Peyer's patch (tissue), 4 donors: ENCODE measurements around the gene CPA5. TPM values are rescaled to one million over a fixed set of nuclear protein-coding genes. Genes with fewer than 3 reads are reported as not detected.
A peak's percentile ranks its signal among the peaks of the same experiment; 100 is the strongest.
"Not testable (repeated sequence)": the region's sequence is repeated elsewhere in the genome, so short reads cannot be mapped to it uniquely, and the experiment has no call there.

Experiments used
- DNase-seq, 3 donors: peaks; one replicate each; pipeline ENCODE4 v3.0.0-alpha.2; 2017 to 2019
- H3K27ac ChIP-seq, 4 donors: fragments of 200-600 bp; sonication (generic); one replicate each; pipeline ENCODE4 v1.5.1; 2016 to 2019
- H3K27me3 ChIP-seq, 2 donors: fragments of 200-600 bp; sonication (generic); one replicate each; pipeline ENCODE4 v1.5.1; 2019
- H3K36me3 ChIP-seq, 3 donors: fragments of 200-600 bp; sonication (generic); one replicate each; pipeline ENCODE4 v1.5.1; 2016 to 2019
- H3K4me1 ChIP-seq, 4 donors: fragments of 200-600 bp; sonication (generic); one replicate each; pipeline ENCODE4 v1.5.1; 2016 to 2019
- H3K4me3 ChIP-seq, 4 donors: fragments of 200-600 bp; sonication (generic); 1 replicate in 3 of 4; 2 replicates in 1 of 4; pipeline ENCODE4 v1.5.1; 2016 to 2019; ENCODE audit warnings: mild to moderate bottlenecking in 1 of 4
- H3K9me3 ChIP-seq, 4 donors: fragments of 200-600 bp; sonication (generic); one replicate each; pipeline ENCODE4 v1.5.1; 2016 to 2019; ENCODE audit warnings: mild to moderate bottlenecking in 1 of 4
- POLR2A ChIP-seq, 2 donors: fragments of 450-650 bp; IDR thresholded peaks; one replicate each; pipeline ENCODE4 v1.5.1; 2017; ENCODE audit warnings: antibody characterized with exemption in 2 of 2, mild to moderate bottlenecking in 2 of 2, moderate library complexity in 2 of 2
- total RNA-seq, 4 donors: library from RNA; depleted of rRNA; stranded (reverse); fragments of >200 nt; gene quantifications; one replicate each; pipeline ENCODE4 v1.1.0, GENCODE V29; 2016
- TF ChIP-seq, protein P1 (sequence below), 6 experiments: fragments of 450-650 bp in 4 of 6; fragments of 200-600 bp in 2 of 6; sonication (generic) in 1 of 6; IDR thresholded peaks; one replicate each; pipeline ENCODE4 v1.5.1; 2017 to 2019; ENCODE audit warnings: antibody characterized with exemption in 6 of 6, mild to moderate bottlenecking in 3 of 6, moderate library complexity in 1 of 6

CPA5 gene
- total RNA-seq, 4 donors from 2014 or later, result not detected

DNA sequence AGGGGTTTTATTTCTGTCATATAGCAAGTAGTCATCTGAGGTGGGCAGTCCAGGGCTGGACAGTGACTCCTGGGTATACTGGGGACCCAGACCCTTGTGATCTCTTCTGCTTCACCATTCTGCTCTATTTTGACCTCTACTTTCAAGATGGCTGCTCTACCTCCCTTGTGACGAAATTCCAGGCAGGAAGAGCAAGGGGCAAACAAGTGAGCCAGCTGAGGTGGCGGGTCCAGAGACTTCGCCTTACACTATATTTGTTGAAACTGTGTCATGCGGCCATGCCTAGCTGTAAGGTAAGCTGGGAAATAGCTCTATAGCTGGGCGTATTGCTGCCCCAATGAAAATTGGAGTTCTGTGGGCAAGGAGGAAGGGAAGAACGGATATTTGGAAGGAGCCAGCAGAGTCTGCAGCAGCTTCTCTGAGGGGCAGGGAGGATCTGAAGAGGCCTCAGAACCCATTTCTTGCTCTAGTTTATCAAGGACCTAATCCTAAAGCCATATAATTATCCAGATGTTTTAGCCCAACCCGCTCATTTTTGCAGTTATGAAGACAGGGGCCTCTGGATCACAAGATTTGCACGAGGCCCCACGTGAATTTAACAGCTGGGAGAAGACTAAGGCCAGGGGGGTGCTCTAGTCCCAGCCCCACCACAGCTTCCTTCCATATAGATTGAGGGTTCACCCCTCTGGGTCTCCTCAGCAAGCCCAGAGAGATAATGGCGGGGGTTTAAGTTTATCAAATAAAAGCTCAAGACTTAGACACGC, 28.0 kb downstream of the CPA5 start:
- peak in 1 of 3 donors; percentile 26 for DNase-seq
- Histone ChIP-seq H3K27me3 (no peaks in the 10 kb centered on the region), H3K36me3 (no peaks in the 10 kb centered on the region), H3K27ac (peak overlapping the region; percentile 52 to 88 (median 66)), H3K4me1 (peaks cover 0 to 13% (median 0%) of the 10 kb centered on the region in 4 donors), H3K4me3 (no peak overlapping the region), H3K9me3 (peaks cover 0 to 7% (median 0%) of the 10 kb centered on the region in 4 donors)
- TF ChIP-seq POLR2A (IDR thresholded peaks at IDR 0.05), result no peak
- TF ChIP-seq, protein P1, sequence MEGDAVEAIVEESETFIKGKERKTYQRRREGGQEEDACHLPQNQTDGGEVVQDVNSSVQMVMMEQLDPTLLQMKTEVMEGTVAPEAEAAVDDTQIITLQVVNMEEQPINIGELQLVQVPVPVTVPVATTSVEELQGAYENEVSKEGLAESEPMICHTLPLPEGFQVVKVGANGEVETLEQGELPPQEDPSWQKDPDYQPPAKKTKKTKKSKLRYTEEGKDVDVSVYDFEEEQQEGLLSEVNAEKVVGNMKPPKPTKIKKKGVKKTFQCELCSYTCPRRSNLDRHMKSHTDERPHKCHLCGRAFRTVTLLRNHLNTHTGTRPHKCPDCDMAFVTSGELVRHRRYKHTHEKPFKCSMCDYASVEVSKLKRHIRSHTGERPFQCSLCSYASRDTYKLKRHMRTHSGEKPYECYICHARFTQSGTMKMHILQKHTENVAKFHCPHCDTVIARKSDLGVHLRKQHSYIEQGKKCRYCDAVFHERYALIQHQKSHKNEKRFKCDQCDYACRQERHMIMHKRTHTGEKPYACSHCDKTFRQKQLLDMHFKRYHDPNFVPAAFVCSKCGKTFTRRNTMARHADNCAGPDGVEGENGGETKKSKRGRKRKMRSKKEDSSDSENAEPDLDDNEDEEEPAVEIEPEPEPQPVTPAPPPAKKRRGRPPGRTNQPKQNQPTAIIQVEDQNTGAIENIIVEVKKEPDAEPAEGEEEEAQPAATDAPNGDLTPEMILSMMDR (IDR thresholded peaks at IDR 0.05), result no peak

DNA sequence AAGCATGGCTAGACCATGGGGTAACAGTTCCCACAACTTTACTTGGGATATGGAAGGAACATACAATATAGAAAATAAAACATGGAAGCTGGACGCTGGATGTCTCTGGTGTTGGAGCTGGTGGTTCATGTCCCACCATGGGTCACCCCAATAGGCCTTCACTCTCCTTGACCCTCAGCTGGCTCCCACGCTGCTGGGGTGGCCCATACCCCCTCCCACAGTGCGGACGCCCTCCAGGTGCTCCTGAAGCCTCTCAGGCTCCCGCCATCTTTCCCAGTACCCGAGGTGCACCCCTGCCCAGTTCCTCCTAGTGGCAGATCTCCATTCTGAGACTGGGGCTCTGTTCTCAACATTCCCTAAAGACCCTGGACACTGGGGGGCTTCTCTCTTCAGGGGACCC, 29.9 kb downstream of the CPA5 start:
- peaks cover 0 to 13% (median 0%) of the 10 kb centered on the region in 4 donors for H3K4me1 ChIP-seq
- no peaks in the 10 kb centered on the region for H3K36me3 ChIP-seq
- TF ChIP-seq, protein P1 (IDR thresholded peaks at IDR 0.05), result no peak
- no peaks in the 10 kb centered on the region for H3K27me3 ChIP-seq
- H3K4me3 ChIP-seq, result no peak overlapping the region
- H3K27ac ChIP-seq, result peak overlapping the region; percentile 52 to 88 (median 72)
- peak in 1 of 3 donors; percentile 37 for DNase-seq
- H3K9me3 ChIP-seq, result peaks cover 0 to 7% (median 0%) of the 10 kb centered on the region in 4 donors

DNA sequence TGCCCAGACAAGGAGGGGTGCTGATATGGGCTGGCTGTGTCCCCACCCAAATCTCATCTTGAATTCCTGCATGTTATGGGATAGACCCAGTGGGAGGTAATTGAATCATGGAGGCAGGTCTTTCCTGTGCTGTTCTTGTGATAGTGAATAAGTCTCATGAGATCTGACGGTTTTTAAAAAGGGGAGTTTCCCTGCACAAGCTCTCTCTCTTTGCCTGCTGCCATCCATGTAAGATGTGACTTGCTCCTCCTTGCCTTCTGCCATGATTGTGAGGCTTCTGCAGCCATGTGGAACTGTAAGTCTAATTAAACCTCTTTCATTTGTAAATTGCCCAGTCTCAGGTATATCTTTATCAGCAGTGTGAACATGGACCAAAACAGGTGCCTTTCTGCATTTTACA, 31.8 kb downstream of the CPA5 start:
- DNase-seq, H3K4me3 ChIP-seq, H3K9me3 ChIP-seq, H3K27ac ChIP-seq, H3K36me3 ChIP-seq, H3K27me3 ChIP-seq: not testable (repeated sequence)
- peaks cover 0 to 13% (median 0%) of the 10 kb centered on the region in 4 donors for H3K4me1 ChIP-seq

DNA sequence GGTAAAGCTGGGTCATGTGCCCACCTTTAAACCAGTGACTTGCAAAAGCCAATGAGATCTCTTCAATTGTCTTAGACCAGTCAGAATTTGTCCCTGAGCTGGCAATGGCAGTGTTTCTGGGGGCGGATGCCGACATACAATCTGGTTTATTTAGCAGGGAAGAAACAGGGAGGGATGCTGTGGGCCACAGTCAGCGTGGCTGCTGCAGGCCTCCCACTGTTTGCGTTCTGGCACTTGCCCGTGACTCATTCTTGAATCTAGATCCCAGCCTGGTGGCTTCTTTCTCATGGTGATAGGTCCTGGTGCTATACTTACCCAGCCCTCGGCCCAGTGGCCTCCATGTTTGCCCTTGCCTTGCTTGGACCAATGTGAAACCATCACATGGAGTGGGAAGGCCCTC, 32.6 kb downstream of the CPA5 start:
- TF ChIP-seq, protein P1 (IDR thresholded peaks at IDR 0.05), result no peak
- no peak for TF ChIP-seq POLR2A (IDR thresholded peaks at IDR 0.05)
- DNase-seq, result no peak
- no peak overlapping the region for H3K27ac ChIP-seq
- no peaks in the 10 kb centered on the region for H3K27me3 ChIP-seq
- no peaks in the 10 kb centered on the region for H3K36me3 ChIP-seq
- peaks cover 0 to 7% (median 0%) of the 10 kb centered on the region in 4 donors for H3K9me3 ChIP-seq
- H3K4me3 ChIP-seq, result no peak overlapping the region
- peaks cover 0 to 13% (median 0%) of the 10 kb centered on the region in 4 donors for H3K4me1 ChIP-seq

DNA sequence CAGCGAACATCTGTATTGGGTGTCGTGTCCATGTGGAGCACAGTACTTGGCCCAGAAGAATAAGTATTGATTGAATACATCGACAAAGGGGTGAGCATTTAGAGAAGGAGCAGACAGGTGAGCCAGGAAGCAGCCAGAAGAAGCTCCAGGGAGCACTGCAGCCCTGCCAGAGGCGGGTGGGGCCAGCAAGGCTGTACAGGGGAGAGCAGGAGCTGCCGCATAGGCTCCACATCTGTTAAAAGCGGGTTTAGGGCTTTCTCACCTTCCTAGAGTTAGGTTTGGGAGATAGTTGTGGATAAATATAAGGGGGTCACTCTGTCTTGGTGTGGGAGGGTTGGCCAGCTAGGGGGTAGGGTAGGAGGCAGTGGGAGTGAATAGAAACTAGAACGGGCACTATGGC, 34.4 kb downstream of the CPA5 start:
- H3K27ac ChIP-seq, result no peak overlapping the region
- DNase-seq, result no peak
- no peak overlapping the region for H3K4me3 ChIP-seq
- no peaks in the 10 kb centered on the region for H3K27me3 ChIP-seq
- H3K36me3 ChIP-seq, result no peaks in the 10 kb centered on the region
- TF ChIP-seq, protein P1 (IDR thresholded peaks at IDR 0.05), result no peak
- TF ChIP-seq POLR2A (IDR thresholded peaks at IDR 0.05), result no peak
- H3K9me3 ChIP-seq, result peaks cover 0 to 7% (median 0%) of the 10 kb centered on the region in 4 donors
- no peaks in the 10 kb centered on the region for H3K4me1 ChIP-seq

DNA sequence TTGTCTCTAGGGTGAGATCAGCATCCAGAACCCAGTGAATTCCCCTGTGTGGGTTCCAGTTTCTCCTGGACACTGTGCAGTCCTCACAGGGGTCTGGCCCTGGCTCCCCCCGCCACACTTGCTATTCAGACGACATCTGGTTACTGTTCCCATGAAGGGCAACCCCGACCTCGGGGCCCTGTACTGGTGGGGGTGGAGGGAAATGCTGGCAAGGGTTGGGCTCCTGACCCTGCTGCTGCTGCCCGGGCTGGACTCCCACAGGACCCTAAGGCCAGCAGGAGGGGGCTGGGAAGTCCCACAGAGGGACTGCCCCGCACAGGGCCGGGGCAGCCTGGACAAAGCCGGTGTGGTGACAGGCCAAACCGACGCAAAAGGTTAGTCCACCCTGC, 34.9 kb downstream of the CPA5 start:
- Histone ChIP-seq H3K4me3 (no peak overlapping the region), H3K27me3 (no peaks in the 10 kb centered on the region), H3K36me3 (no peaks in the 10 kb centered on the region), H3K9me3 (peaks cover 0 to 7% (median 0%) of the 10 kb centered on the region in 4 donors), H3K4me1 (no peaks in the 10 kb centered on the region), H3K27ac (no peak overlapping the region)
- no peak for TF ChIP-seq POLR2A (IDR thresholded peaks at IDR 0.05)
- TF ChIP-seq, protein P1 (IDR thresholded peaks at IDR 0.05), result no peak
- DNase-seq, result peak in 1 of 3 donors; percentile 41
